ENCODE measurements around the gene HEATR5A.
"Not testable (repeated sequence)": the region's sequence is repeated elsewhere in the genome, so short reads cannot be mapped to it uniquely, and the experiment has no call there.

The HEATR5A gene

DNA sequence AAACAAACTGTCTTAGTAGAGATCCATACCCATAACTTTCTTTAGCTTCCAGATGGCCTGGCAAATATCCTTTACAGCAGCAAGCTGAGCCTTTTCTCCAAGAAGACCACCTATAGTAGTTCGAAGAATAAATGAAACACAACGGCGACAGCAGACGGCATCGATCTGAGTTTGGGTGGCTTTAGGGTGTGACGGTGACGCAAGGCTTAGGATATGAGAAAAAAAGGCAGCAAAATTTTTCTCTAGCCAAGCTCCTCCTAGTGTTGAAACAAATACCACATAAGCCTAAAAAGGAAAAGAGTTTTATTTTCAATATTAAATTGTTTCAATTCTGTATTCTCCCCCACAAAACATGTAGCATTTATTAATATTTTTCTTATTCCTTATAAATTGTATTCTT lies 33.3 kb downstream of the HEATR5A start:
- no peak for DNase-seq

- DNase-seq = no peak
Observed at GRCh38 chr14:31386271-31386670, 34.1 kb downstream of the HEATR5A start.

- no peak for DNase-seq
Observed at GRCh38 chr14:31382221-31382620, 38.1 kb downstream of the HEATR5A start.

- no peak for DNase-seq
Observed at GRCh38 chr14:31380106-31380505, 40.2 kb downstream of the HEATR5A start.

DNA sequence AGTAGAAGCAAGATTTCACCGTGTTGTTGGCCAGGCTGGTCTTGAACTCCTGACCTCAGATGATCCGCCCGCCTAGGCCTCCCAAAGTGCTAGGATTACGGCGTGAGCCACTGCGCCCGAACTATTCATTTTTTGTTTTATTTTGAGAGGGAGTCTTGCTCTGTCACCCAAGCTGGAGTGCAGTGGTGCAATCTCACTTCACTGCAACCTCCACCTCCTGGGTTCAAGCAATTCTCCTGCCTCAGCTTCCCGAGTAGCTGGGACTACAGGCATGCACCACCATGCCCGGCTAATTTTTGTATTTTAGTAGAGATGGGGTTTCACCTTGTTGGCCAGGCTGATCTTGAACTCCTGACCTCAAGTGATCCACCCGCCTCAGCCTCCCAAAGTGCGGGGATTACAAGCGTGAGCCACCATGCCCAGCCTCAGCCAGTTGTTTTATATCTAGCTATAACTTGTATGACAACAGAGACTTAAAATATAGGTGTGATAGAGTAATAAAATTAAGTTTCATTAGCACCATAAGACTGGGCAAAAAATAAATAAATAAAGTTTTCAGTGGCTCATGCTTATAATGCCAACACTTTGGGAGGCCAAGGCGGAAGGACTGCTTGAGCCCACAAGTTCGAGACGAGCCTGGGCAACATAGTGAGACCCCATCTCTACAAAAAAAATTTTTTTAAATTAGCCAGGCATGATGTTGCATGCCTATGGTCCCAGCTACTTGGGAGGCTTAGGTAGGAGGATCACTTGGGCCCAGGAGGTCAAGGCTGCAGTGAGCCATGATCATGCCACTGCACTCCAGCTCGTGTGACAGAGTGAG lies 41.0 kb downstream of the HEATR5A start:
- not testable (repeated sequence) for DNase-seq

- DNase-seq = peak; percentile 17
Observed at GRCh38 chr14:31377433-31377832, 42.9 kb downstream of the HEATR5A start.

DNA sequence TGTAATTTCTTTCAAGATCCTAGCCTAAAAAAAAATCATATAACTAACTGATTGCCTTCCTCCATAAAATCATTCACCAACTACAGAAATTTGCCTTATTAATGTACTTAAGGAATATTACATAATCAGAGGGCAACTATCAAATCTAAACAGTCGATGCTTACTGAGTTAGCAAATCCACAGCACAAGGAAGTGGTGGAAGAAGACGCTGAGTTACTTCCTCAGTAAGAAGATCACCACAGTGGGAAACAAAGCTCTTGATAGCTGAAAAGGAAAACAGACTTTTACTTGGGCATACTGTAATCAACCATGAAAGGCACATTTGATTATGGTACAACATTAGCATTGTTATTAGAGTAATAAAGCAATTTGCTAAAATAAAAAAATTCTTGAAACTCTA lies 48.7 kb downstream of the HEATR5A start:
- DNase-seq = no peak

GRCh38 chr14:31363331-31364073 lies 56.8 kb downstream of the HEATR5A start:
- no peak for DNase-seq

- no peak for DNase-seq
Observed at GRCh38 chr14:31362746-31363145, 57.6 kb downstream of the HEATR5A start.

GRCh38 chr14:31361761-31362160 lies 58.6 kb downstream of the HEATR5A start:
- DNase-seq = not testable (repeated sequence)

DNA sequence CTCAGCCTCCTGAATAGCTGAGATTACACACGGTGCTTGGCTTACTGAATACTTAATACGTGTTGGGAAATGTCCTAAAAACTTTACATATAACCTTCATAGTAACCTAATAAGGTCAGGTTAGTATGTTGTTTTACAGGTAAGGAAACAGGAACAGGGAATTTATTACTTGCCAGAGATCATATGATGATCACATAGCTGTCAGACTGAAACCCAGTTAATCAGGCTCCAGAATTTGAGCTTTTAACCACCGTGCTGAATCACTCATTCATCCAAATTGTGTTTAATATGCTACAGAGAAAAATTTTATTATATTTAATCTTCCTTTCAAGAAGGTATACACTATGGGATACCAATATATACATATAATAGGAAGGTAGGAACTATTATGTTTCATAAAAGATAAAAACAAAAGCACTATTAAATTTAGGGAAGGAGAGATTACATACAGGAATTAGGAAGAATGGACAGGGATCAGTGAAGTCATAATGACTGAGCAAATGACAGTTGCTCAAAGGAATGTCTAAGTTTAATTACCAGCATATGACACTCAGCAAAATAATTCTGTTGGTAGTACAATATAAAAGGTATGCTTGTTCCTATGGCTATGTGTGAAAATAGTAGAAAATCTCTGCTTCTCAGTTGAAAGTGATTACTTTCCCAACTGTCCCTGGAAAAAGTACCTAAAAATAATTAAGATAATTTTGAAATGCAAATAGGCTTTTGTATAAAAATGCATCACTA lies 59.3 kb downstream of the HEATR5A start:
- no peak for DNase-seq

GRCh38 chr14:31357279-31357678 lies 63.1 kb downstream of the HEATR5A start:
- DNase-seq = no peak

DNA sequence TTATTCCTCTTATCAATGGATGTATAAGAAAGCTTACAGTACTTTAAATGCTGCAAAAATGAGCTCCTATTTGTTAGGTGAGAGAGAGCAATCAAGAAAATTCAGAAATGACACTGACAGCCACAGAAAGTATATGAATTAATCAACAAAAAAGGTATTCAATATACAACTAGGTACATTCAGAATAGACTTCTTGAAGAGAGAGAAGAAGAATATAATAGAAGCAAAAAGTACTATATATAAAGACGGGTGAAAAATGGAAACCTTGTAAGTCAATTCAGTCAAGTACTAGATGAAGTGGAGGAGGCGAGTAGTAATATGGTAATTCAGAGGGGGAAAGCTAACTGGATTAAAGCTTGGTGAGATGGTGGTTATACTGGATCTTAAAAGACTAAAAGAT lies 74.3 kb downstream of the HEATR5A start:
- no peak for DNase-seq

DNA sequence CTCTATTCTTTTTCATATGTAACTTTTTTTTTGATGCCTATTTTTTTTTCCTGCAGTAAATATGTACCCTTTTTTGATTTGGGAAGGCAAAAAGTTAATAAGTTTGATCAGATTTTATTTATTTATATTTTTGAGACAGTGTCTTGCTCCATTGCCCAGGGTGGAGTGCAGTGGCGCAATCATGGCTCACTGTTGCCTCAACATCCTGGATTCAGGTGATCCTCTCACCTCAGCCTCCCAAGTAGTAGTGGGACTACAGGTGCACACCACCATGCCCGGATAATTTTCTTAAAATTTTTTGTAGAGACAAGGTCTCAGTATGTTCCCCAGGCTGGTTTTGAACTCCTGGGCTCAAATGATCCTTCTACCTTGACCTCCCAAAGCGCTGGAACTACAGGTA lies 79.1 kb downstream of the HEATR5A start:
- no peak for DNase-seq

GRCh38 chr14:31340297-31341063 lies 79.9 kb downstream of the HEATR5A start:
- DNase-seq = no peak

GRCh38 chr14:31339743-31340142 lies 80.6 kb downstream of the HEATR5A start:
- DNase-seq = peak; percentile 8

DNA sequence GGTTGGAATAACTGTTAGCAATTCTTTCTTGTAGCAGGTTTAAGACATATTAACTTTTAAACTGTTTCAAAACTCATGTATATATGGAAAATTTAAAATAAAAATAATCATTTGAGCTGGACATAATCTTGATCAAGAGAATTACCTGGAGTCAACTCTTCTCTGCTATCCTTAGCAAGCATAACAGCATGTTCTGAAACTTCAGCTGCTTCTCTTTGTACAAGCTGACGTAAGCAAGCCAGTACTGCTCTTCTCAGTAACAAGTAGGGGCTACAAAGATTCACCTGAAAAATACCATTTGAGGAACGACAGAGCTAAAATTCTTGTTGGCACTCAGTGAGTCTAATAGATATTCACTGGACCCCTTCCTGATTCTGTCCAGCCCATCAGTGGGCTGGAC lies 83.0 kb downstream of the HEATR5A start:
- DNase-seq = no peak

DNA sequence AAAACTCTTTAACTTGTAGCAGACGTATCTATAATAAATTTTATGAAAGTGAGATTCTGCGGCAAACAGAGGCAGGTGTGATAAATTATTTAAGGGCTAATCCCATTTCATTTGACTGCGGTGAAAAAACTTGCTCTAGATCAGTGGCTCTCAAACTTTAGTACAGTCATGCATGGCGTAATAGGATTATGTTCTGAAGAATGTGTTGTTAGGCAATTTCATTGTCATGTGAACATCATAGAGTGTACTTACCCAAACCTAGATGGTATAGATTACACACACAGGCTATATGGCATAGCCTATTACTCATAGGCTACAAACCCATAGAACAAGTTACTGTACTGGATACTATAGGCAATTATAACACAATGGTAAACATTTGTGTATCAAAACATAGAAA lies 83.7 kb downstream of the HEATR5A start:
- no peak for DNase-seq

DNA sequence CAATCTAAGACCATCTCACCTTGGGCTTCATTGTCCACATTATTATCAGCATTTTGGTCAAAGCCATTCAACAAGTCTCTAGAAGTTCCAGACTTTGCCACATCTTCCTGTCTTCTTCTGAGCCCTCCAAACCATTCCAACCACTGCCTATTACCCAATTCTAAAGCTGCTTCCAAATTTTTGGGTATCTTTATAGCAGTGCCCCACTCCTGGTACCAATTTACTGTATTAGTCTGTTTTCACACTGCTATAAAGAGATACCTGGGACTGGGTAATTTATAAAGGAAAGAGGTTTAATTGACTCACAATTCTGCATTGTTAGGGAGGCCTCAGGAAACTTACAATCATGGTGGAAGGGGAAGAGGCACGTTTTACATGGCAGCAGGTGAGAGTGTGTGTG lies 89.0 kb downstream of the HEATR5A start:
- not testable (repeated sequence) for DNase-seq

DNA sequence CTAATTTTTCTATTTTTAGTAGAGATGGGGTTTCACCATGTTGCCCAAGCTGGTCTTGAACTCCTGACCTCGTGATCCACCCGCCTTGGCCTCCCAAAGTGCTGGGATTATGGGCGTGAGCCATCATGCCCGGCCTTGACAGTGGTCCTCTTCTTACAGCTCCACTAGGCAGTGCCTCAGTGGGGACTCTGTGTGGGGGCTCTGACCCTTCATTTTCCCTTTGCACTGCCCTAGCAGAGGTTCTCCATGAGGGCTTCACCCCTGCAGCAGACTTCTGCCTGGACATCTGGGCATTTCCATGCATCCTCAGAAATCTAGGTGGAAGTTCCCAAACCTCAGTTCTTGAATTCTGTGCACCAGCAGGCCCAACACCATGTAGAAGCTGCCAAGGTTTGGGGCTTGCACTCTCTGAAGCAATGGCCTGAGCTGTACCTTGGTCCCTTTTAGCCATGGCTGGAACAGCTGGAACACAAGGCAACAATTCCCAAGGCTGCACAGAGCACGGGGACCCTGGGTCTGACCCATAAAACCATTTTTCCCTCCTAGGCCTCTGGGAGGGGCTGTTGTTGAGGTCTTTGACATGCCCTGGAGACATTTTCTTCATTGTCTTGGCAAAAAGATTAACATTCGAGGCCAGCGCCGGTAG lies 90.4 kb downstream of the HEATR5A start:
- DNase-seq = not testable (repeated sequence)

DNA sequence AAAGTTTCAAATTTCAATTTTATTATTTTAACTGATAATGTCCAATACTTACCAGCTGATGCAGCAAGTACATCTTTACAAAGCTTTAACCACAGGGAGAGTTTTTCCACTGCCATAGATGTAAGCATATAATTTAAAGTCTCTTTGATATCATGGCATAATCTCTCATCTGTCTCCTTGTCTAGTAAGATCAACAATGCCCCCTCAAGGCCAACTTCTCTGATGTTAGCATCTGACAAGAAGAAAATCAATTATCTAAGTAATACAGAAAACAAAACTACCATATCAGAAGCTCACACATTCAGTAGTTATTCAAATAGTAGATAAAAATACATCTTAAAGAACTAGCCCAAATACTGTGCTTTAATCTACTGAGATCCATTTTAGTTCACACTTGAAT lies 94.2 kb downstream of the HEATR5A start:
- DNase-seq = no peak

DNA sequence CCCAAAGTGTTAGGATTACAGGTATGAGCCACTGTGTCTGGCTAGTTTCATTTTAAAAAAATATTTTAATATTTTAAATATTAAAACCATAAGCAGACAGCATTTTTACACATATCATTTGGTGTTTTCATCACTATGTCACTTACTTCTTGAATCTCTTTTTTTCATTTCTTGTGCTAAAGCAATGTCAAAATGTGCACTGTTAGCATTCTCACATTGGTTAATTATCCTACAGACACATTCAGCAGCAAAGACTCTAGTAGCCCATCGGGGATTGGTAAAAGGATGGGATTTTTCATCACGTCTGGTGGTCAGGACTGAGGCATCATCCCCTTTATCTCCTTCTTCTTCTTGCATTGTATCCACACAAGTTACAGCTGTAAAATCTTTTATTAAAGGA lies 96.9 kb downstream of the HEATR5A start:
- DNase-seq = no peak

All from NCI-H774 (cell line).